Measurements from ENCODE around the gene KLHL33.

KLHL33 gene

GRCh38 chr14:20461225-20462141 lies 25.5 kb upstream of the KLHL33 start, which contains the start of gene PIP4P1:
TSS of gene PIP4P1 (minus strand) at chr14:20461434. CDS start at chr14:20461325, 109 bp downstream.
- Histone ChIP-seq H3K4me1 (peaks cover 0 to 27% (median 19%) of the 10 kb centered on the region in 4 donors), H3K27me3 (no peaks in the 10 kb centered on the region), H3K4me3 (peak within 1 kb of the TSS; percentile 99), H3K27ac (peak within 1 kb of the TSS; percentile 97), H3K9me3 (no peaks in the 10 kb centered on the region), H3K36me3 (peaks cover 30 to 36% (median 36%) of the 10 kb centered on the region in 3 donors)
- TF ChIP-seq CTCF (IDR thresholded peaks at IDR 0.05): peak in 1 of 2 experiments; percentile 50
- peak; percentile 100 for DNase-seq
- intact Hi-C loops (cut with DNase I; ENCODE audit: low total_unique reads): loop anchor here (5.0 kb wide), 4 partner anchors 49 to 151 kb away; partner anchors contain the start of genes PARP2 and TEP1

GRCh38 chr14:20460458-20461224 lies 24.7 kb upstream of the KLHL33 start:
- H3K4me3 ChIP-seq: peak overlapping the region; percentile 99
- TF ChIP-seq CTCF (IDR thresholded peaks at IDR 0.05): no peak

GRCh38 chr14:20458031-20458789 lies 22.2 kb upstream of the KLHL33 start:
- Histone ChIP-seq H3K9me3 (no peaks in the 10 kb centered on the region), H3K27ac (no peak overlapping the region), H3K4me1 (peaks cover 0 to 48% (median 36%) of the 10 kb centered on the region in 4 donors), H3K4me3 (no peak overlapping the region), H3K27me3 (no peaks in the 10 kb centered on the region), H3K36me3 (peaks cover 30 to 37% (median 36%) of the 10 kb centered on the region in 3 donors)
- TF ChIP-seq CTCF (IDR thresholded peaks at IDR 0.05): no peak
- intact Hi-C loops (cut with DNase I; ENCODE audit: low total_unique reads): no loop called here
- DNase-seq: no peak

More at GRCh38 chr14:20460458-20461224, 24.7 kb upstream of the KLHL33 start:
- peak overlapping the region; percentile 97 for H3K27ac ChIP-seq
- H3K27me3 ChIP-seq: no peaks in the 10 kb centered on the region
- no peaks in the 10 kb centered on the region for H3K9me3 ChIP-seq
- peak in 1 of 2 donors; percentile 73 for DNase-seq
- peaks cover 0 to 35% (median 26%) of the 10 kb centered on the region in 4 donors for H3K4me1 ChIP-seq
- peaks cover 30 to 37% (median 36%) of the 10 kb centered on the region in 3 donors for H3K36me3 ChIP-seq
- intact Hi-C loops (cut with DNase I; ENCODE audit: low total_unique reads): loop anchor here (5.0 kb wide), 4 partner anchors 48 to 152 kb away; partner anchors contain the start of genes PARP2 and TEP1

GRCh38 chr14:20456971-20457370 lies 21.0 kb upstream of the KLHL33 start:
- Histone ChIP-seq H3K4me1 (peaks cover 0 to 52% (median 38%) of the 10 kb centered on the region in 4 donors), H3K27ac (no peak overlapping the region), H3K4me3 (no peak overlapping the region), H3K27me3 (no peaks in the 10 kb centered on the region), H3K36me3 (peaks cover 34 to 42% (median 39%) of the 10 kb centered on the region in 3 donors), H3K9me3 (no peaks in the 10 kb centered on the region)
- TF ChIP-seq CTCF (IDR thresholded peaks at IDR 0.05): no peak
- DNase-seq: no peak
- intact Hi-C loops (cut with DNase I; ENCODE audit: low total_unique reads): no loop called here
